Psoas muscle (tissue), 8 donors: ENCODE results near the gene NFU1. TPM values are rescaled to one million over a fixed set of nuclear protein-coding genes. Genes with fewer than 3 reads are reported as not detected.

Experiments
- ATAC-seq, 4 donors: fragments of 200-7000 bp; cut with Tn5 transposase; one replicate each; pipeline ENCODE4 v1.9.1; 2020; ENCODE audit warnings: moderate library complexity in 3 of 4, mild to moderate bottlenecking in 2 of 4
- DNase-seq, 2 donors: peaks; one replicate each; pipeline ENCODE4 v3.0.0-alpha.2; 2020
- H3K27ac ChIP-seq: fragments of 200-600 bp; one replicate; pipeline ENCODE4 v1.8.0; 2022
- H3K27me3 ChIP-seq, 3 donors: fragments of 200-600 bp in 1 of 3; one replicate each; pipeline versions ENCODE4 v1.6.1 to v1.8.0; 2013 to 2022; ENCODE audit warnings: low read length in 2 of 3, mild to moderate bottlenecking in 2 of 3, moderate library complexity in 1 of 3; ENCODE audit not compliant: insufficient read depth in 3 of 3
- H3K36me3 ChIP-seq, 2 donors: fragments of 200-600 bp in 1 of 2; one replicate each; pipeline versions ENCODE4 v1.6.1 to v1.8.0; 2013 to 2022; ENCODE audit warnings: low read depth in 1 of 2, mild to moderate bottlenecking in 1 of 2, moderate library complexity in 1 of 2; ENCODE audit not compliant: insufficient read depth in 1 of 2
- H3K4me1 ChIP-seq: fragments of 200-600 bp; one replicate; pipeline ENCODE4 v1.8.0; 2022
- H3K4me3 ChIP-seq: fragments of 200-600 bp; one replicate; pipeline ENCODE4 v1.8.0; 2022; ENCODE audit warnings: mild to moderate bottlenecking
- H3K9me3 ChIP-seq: fragments of 200-600 bp; one replicate; pipeline ENCODE4 v1.8.0; 2022
- CTCF ChIP-seq: fragments of 200-600 bp; IDR thresholded peaks from one replicate; pipeline ENCODE4 v1.8.0; 2022; ENCODE audit warnings: antibody characterized with exemption
- WGBS, 3 donors: extraction: QIAGEN DNeasy Blood & Tissue Kit; methylation state at CpG; one replicate each; pipeline versions ENCODE4 v1.1.6 to v1.1.7; 2013; 5-methylcytosine and 5-hydroxymethylcytosine counted together
- intact Hi-C, 2 donors: fragments of 100-400 bp; cut with DNase I; formaldehyde crosslinking; loops; one replicate each; pipeline versions ENCODE4 v1.11.0 to v1.14.2; 2022
- polyA plus RNA-seq, 3 donors: library from polyadenylated mRNA; stranded (reverse); fragments of 200-250 nt; gene quantifications; one replicate each; pipeline ENCODE4 v1.2.3, GENCODE V29; 2013
- total RNA-seq, 4 donors: library from RNA; stranded (reverse); fragmentation: NEBNext Ultra II Directional in 2 of 4; extraction: Animal tissue kit (Norgen Biotek cat#: 25700) in 2 of 4; gene quantifications; one replicate each; pipeline versions ENCODE4 v1.2.1 to v1.2.4, GENCODE V29; 2021 to 2023
- donor health status: healthy with polysubstance abuse.
- donor health status: DM: no; HTN: no; CAD: no; lungs with moderate emphysema.
- donor health status: Bipolar disorder and iron deficiency.
- donor health status: healthy.
- donor health status: DM: yes; HTN: yes; CAD: no.
- donor health status: DM: no; HTN: no; CAD: no.
- donor health status: DM: no; HTN: no; CAD: no.
- donor health status: DM: yes; HTN: yes; CAD: no.

Gene NFU1
- total and polyA plus RNA-seq, 7 donors = 36.5 to 112 (median 83.4) TPM

GRCh38 chr2:69382547-69382946, 54.7 kb downstream of the NFU1 start:
- TF ChIP-seq CTCF = no peak
- peaks cover 5% of the 10 kb centered on the region for H3K4me1 ChIP-seq
- intact Hi-C loops = no loop called here
- H3K4me3 ChIP-seq = no peak overlapping the region
- DNase-seq = no peak
- no peaks in the 10 kb centered on the region for H3K27me3 ChIP-seq
- no peaks in the 10 kb centered on the region for H3K9me3 ChIP-seq
- 86 to 89% (median 88%) methylated on average over 2 of the region's 2 CpGs for WGBS, 3 donors
- no peak overlapping the region for H3K27ac ChIP-seq
- no peaks in the 10 kb centered on the region for H3K36me3 ChIP-seq
- no peak for ATAC-seq

DNA sequence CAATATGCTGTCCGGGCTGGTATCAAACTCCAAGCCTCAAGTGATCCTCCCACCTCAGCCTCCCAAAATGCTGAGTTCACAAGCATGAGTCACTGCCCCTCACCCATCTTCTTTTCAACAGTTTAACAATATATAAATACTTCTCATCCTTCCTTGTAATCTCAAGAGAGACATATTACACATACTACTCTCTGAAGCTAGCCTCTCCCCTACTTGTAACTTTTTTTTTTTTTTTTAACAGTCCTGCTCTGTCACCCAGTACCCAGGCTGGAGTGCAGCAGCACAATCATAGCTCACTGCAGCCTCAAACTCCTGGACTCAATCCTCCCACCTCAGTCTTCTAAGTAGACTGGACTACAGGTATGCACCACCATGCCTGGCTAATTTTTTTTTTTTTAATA, 55.9 kb downstream of the NFU1 start:
- no peak for DNase-seq
- no peak for TF ChIP-seq CTCF
- H3K9me3 ChIP-seq = no peaks in the 10 kb centered on the region
- 88 to 100% (median 98%) methylated on average over 1 of the region's 1 CpG for WGBS, 3 donors
- no peaks in the 10 kb centered on the region for H3K36me3 ChIP-seq
- no peak overlapping the region for H3K27ac ChIP-seq
- no peaks in the 10 kb centered on the region for H3K27me3 ChIP-seq
- no peak overlapping the region for H3K4me3 ChIP-seq
- peaks cover 5% of the 10 kb centered on the region for H3K4me1 ChIP-seq
- ATAC-seq = peak in 1 of 4 donors; percentile 25
- intact Hi-C loops = no loop called here

GRCh38 chr2:69380072-69380917, 56.9 kb downstream of the NFU1 start:
- H3K36me3 ChIP-seq = no peaks in the 10 kb centered on the region
- H3K4me1 ChIP-seq = no peaks in the 10 kb centered on the region

GRCh38 chr2:69376403-69376802, 60.8 kb downstream of the NFU1 start:
- peak in 1 of 4 donors; percentile 18 for ATAC-seq
- 86 to 91% (median 87%) methylated on average over 6 of the region's 6 CpGs for WGBS, 3 donors
- Histone ChIP-seq H3K9me3 (no peaks in the 10 kb centered on the region), H3K27ac (no peak overlapping the region), H3K4me1 (no peaks in the 10 kb centered on the region), H3K4me3 (no peak overlapping the region), H3K27me3 (no peaks in the 10 kb centered on the region), H3K36me3 (peaks cover 0 to 20% of the 10 kb centered on the region in 2 donors)
- DNase-seq = no peak
- intact Hi-C loops = loop anchor here in 1 of 2 donors (10.0 kb wide), 1 partner anchor 338 kb away; no protein-coding TSS in a partner anchor
- no peak for TF ChIP-seq CTCF

More at GRCh38 chr2:69380072-69380917, 56.9 kb downstream of the NFU1 start:
- Histone ChIP-seq H3K27me3 (no peaks in the 10 kb centered on the region), H3K4me3 (no peak overlapping the region), H3K9me3 (no peaks in the 10 kb centered on the region), H3K27ac (no peak overlapping the region)
- DNase-seq = no peak
- TF ChIP-seq CTCF = no peak
- ATAC-seq = no peak
- intact Hi-C loops = no loop called here
- 94 to 96% (median 95%) methylated on average over 12 of the region's 12 CpGs for WGBS, 3 donors
